B cell (primary cell): Measurements from ENCODE around the gene EFNA3. TPM values are rescaled to one million over a fixed set of nuclear protein-coding genes. Genes with fewer than 3 reads are reported as not detected.

Source experiments
- ATAC-seq: fragments of 200-7000 bp; cut with Tn5 transposase; one replicate; pipeline ENCODE4 v1.10.0; 2021; ENCODE audit warnings: low read depth, mild to moderate bottlenecking, moderate number of reproducible peaks, moderate library complexity
- CTCF ChIA-PET: fragments of 350-600 bp; sonication (Branson Sonifier 250); formaldehyde crosslinking; loops from one replicate; lab custom pipeline; 2021; ENCODE audit warnings: antibody characterized with exemption, inconsistent platforms; lab: Charles Lee
- POLR2A ChIA-PET: fragments of 350-600 bp; sonication (Branson Sonifier 250); formaldehyde crosslinking; loops from one replicate; lab custom pipeline; 2021; ENCODE audit warnings: antibody characterized with exemption; lab: Charles Lee
- DNase-seq: peaks from one replicate; pipeline ENCODE4 v3.0.0; 2013
- H2AFZ ChIP-seq: 2 replicates; pipeline ENCODE4 v1.6.1; 2012; ENCODE audit warnings: mild to moderate bottlenecking, low read depth, low read length; ENCODE audit not compliant: insufficient read depth, poor library complexity, severe bottlenecking
- H3K27ac ChIP-seq, 2 donors: 1 replicate in 1 of 2; 2 replicates in 1 of 2; pipeline ENCODE4 v1.5.1; 2012 to 2013; ENCODE audit warnings: low read length in 2 of 2, mild to moderate bottlenecking in 2 of 2, moderate library complexity in 1 of 2
- H3K27me3 ChIP-seq, 4 experiments: fragments of 200-600 bp in 1 of 4; sonication (generic) in 1 of 4; replicated peaks in 1 of 4; 1 replicate in 2 of 4; 2 replicates in 2 of 4; pipeline versions ENCODE4 v1.6.1 to v1.7.0; 2013 to 2016; ENCODE audit warnings: low read length in 3 of 4, mild to moderate bottlenecking in 2 of 4, mixed read lengths in 1 of 4, moderate library complexity in 1 of 4; ENCODE audit not compliant: insufficient read depth in 4 of 4, control insufficient read depth in 3 of 4; ENCODE audit errors: control extremely low read depth in 1 of 4
- H3K36me3 ChIP-seq, 2 experiments: replicated peaks in 1 of 2; 1 replicate in 1 of 2; 2 replicates in 1 of 2; pipeline versions ENCODE4 v1.6.1 to v1.7.1; 2013; ENCODE audit warnings: low read length in 1 of 2; ENCODE audit not compliant: insufficient read depth in 2 of 2, control insufficient read depth in 1 of 2; ENCODE audit errors: control extremely low read depth in 1 of 2, extremely low read depth in 1 of 2
- H3K4me1 ChIP-seq, 2 donors: fragments of 200-600 bp in 1 of 2; sonication (generic) in 1 of 2; 1 replicate in 1 of 2; 2 replicates in 1 of 2; pipeline versions ENCODE4 v1.5.1 to v1.6.1; 2013 to 2017; ENCODE audit warnings: low read length in 2 of 2; ENCODE audit not compliant: control insufficient read depth in 2 of 2, insufficient read depth in 2 of 2
- H3K4me2 ChIP-seq: replicated peaks from 2 replicates; pipeline ENCODE3; 2012; ENCODE audit warnings: mild to moderate bottlenecking, low read depth, low read length; ENCODE audit not compliant: poor library complexity, severe bottlenecking
- H3K4me3 ChIP-seq, 5 experiments: fragments of 200-600 bp in 1 of 5; sonication (generic) in 1 of 5; 1 replicate in 3 of 5; 2 replicates in 2 of 5; pipeline versions ENCODE4 v1.5.1 to v1.7.0; 2011 to 2016; ENCODE audit warnings: low read length in 4 of 5, mild to moderate bottlenecking in 4 of 5, low read depth in 2 of 5, control low read depth in 1 of 5, moderate library complexity in 1 of 5; ENCODE audit not compliant: insufficient read depth in 1 of 5; ENCODE audit errors: control extremely low read depth in 1 of 5, extremely low read depth in 1 of 5
- H3K79me2 ChIP-seq: fragments of 200-600 bp; sonication (generic); one replicate; pipeline ENCODE4 v1.6.0; 2016; ENCODE audit warnings: low read length; ENCODE audit not compliant: control insufficient read depth, insufficient read depth
- H3K9ac ChIP-seq: fragments of 200-600 bp; sonication (generic); 2 replicates; pipeline ENCODE4 v1.6.1; 2017; ENCODE audit warnings: mild to moderate bottlenecking, low read length, moderate library complexity
- H3K9me3 ChIP-seq, 3 donors: one replicate each; pipeline versions ENCODE4 v1.6.1 to v1.7.1; 2013; ENCODE audit warnings: low read length in 2 of 3; ENCODE audit not compliant: control insufficient read depth in 2 of 3, insufficient read depth in 1 of 3; ENCODE audit errors: control extremely low read depth in 1 of 3
- H4K20me1 ChIP-seq: 2 replicates; pipeline ENCODE4 v1.6.0; 2012; ENCODE audit warnings: mild to moderate bottlenecking, low read length; ENCODE audit not compliant: insufficient read depth, control insufficient read depth, poor library complexity, severe bottlenecking
- H3K27ac Mint-ChIP-seq: one replicate; pipeline ENCODE4 v1.8.0; 2021; ENCODE audit warnings: mixed read lengths
- H3K27me3 Mint-ChIP-seq: one replicate; pipeline ENCODE4 v1.8.0; 2021; ENCODE audit warnings: mixed read lengths
- H3K4me1 Mint-ChIP-seq: one replicate; pipeline ENCODE4 v1.8.0; 2021; ENCODE audit warnings: mixed read lengths
- H3K4me3 Mint-ChIP-seq: one replicate; pipeline ENCODE4 v1.8.0; 2021; ENCODE audit warnings: mixed read lengths
- H3K9me3 Mint-ChIP-seq: one replicate; pipeline ENCODE4 v1.8.0; 2022; ENCODE audit warnings: mixed read lengths; ENCODE audit not compliant: insufficient read depth
- EZH2 ChIP-seq: IDR thresholded peaks from 2 replicates; pipeline ENCODE4 v1.6.1; 2012; ENCODE audit warnings: borderline replicate concordance, low read depth, mild to moderate bottlenecking, moderate library complexity, low read length; ENCODE audit not compliant: insufficient read depth, poor library complexity, severe bottlenecking
- WGBS: methylation state at CpG from one replicate; pipeline ENCODE4 v1.1.5; 2013; ENCODE audit warnings: missing lambda C conversion rate; ENCODE audit not compliant: insufficient coverage; 5-methylcytosine and 5-hydroxymethylcytosine counted together
- intact Hi-C: fragments of 100-400 bp; cut with micrococcal nuclease; formaldehyde crosslinking; loops from one replicate; pipeline ENCODE4 v1.10.0; 2022
- polyA plus RNA-seq: library from polyadenylated mRNA; depleted of rRNA; stranded (reverse); fragments of >200 nt; gene quantifications from 2 replicates; pipeline ENCODE4 v1.2.3, GENCODE V29; 2012
- total RNA-seq, 2 donors: library from RNA; stranded (reverse); fragments of 120-200 nt in 1 of 2; gene quantifications; 1 replicate in 1 of 2; 2 replicates in 1 of 2; pipeline versions ENCODE4 v1.2.3 to v1.2.4, GENCODE V29; 2013 to 2022
- TF ChIP-seq, protein P1 (sequence below): fragments of 200-600 bp; IDR thresholded peaks from one replicate; pipeline ENCODE4 v1.8.0; 2022; ENCODE audit warnings: antibody characterized with exemption, mild to moderate bottlenecking

EFNA3 gene
- total and polyA plus RNA-seq, 2 donors (not counting 1 experiment from before 2014, with no cell fraction given) = 1.6 to 3.2 TPM

DNA sequence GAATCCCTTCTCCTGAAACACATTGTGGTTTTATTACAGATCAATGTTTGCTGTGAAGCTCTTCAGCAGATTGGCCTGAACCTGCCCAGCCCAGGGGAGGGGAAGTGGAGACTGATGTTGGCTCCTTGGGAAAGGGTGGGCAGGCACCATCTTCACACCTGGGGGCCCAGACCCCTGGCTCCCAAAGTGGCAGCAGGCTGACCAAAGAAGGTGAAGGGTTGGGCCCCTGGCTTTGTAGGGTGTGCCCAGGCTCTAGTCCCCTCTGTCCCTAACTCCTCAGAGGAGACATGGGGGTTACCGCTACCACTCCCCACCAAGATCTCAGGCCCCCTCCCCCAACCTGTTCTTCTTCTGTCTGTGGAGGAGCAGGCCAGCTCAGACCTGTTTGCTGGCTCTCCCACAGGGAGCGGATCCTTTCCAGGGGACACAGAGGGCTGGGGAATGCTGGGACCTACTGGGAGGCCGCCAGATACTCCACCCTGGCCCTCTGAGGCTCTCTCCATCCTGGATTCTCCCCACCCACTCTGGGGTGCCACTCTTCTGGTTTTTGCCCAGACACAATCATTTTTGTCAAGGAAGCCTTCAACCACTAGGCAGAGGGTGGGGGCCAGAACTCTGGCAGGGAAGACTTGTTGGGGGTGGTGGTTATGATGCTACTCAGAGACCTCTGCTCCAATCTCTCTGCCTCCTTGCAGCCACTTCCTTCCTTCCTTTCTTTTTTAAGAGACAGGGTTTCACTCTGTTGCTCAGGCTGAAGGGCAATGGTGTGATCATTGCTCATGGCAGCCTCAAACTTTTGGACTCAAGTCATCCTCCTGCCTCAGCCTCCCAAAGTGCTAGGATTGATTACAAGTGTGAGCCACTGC, 5.0 kb upstream of the EFNA3 start:
- 86% methylated on average over 3 of the region's 3 CpGs for whole genome bisulfite sequencing
- no peak overlapping the region for H3K4me3 Mint-ChIP-seq
- no peaks in the 10 kb centered on the region for H3K27me3 Mint-ChIP-seq
- Histone ChIP-seq H3K4me3 (no peak overlapping the region), H3K4me1 (peaks cover 25 to 39% of the 10 kb centered on the region in 2 donors), H3K27ac (no peak overlapping the region), H3K9ac (no peak overlapping the region), H4K20me1 (peaks cover 14% of the 10 kb centered on the region), H3K36me3 (peaks cover 0 to 8% of the 10 kb centered on the region in 2 experiments), H3K79me2 (no peaks in the 10 kb centered on the region), H3K4me2 (peak overlapping the region; percentile 40), H2AFZ (no peak overlapping the region), H3K9me3 (no peaks in the 10 kb centered on the region), H3K27me3 (no peaks in the 10 kb centered on the region)
- ChIA-PET POLR2A (no interaction called here), CTCF (interaction anchor here (1.1 to 4.0 kb wide), 4 partner anchors 9 to 29 kb away, joined by 3 to 32 read pairs (median 11); no protein-coding TSS in a partner anchor)
- TF ChIP-seq EZH2 = no peak
- TF ChIP-seq, protein P1, sequence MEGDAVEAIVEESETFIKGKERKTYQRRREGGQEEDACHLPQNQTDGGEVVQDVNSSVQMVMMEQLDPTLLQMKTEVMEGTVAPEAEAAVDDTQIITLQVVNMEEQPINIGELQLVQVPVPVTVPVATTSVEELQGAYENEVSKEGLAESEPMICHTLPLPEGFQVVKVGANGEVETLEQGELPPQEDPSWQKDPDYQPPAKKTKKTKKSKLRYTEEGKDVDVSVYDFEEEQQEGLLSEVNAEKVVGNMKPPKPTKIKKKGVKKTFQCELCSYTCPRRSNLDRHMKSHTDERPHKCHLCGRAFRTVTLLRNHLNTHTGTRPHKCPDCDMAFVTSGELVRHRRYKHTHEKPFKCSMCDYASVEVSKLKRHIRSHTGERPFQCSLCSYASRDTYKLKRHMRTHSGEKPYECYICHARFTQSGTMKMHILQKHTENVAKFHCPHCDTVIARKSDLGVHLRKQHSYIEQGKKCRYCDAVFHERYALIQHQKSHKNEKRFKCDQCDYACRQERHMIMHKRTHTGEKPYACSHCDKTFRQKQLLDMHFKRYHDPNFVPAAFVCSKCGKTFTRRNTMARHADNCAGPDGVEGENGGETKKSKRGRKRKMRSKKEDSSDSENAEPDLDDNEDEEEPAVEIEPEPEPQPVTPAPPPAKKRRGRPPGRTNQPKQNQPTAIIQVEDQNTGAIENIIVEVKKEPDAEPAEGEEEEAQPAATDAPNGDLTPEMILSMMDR = no peak
- intact Hi-C loops = no loop called here
- no peak for DNase-seq
- ATAC-seq = no peak
- H3K9me3 Mint-ChIP-seq = no peaks in the 10 kb centered on the region
- no peak overlapping the region for H3K27ac Mint-ChIP-seq
- H3K4me1 Mint-ChIP-seq = peaks cover 45% of the 10 kb centered on the region

DNA sequence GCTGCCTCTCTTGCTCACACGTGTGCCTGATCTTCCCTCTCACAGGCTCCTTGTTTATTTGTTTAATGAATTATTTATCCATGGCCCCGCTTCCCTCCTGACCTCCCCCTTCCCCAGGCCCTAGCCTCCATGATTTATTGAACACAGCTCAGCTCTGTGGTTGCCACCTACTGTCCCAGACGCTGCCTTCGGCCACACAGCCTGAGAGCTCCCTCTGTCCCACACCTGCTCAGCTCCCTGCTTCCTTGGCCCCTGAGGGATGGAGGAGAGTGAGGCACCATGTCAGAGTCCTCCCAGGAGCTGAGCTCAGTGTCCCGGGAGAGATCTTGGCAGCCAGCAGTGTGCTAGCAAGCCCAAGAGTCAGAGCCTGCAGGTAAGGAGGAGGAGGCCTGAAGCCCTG, 3.1 kb upstream of the EFNA3 start:
- H3K9me3 Mint-ChIP-seq = no peaks in the 10 kb centered on the region
- POLR2A ChIA-PET = interaction anchor here (1.8 kb wide), 1 partner anchor 9 kb away, joined by 4 read pairs; no protein-coding TSS in a partner anchor
- H3K27ac Mint-ChIP-seq = no peak overlapping the region
- 100% methylated on average over 1 of the region's 5 CpGs for WGBS
- no peak for TF ChIP-seq EZH2
- TF ChIP-seq, protein P1 = no peak
- Histone ChIP-seq H3K9me3 (peaks cover 0 to 7% (median 0%) of the 10 kb centered on the region in 3 donors), H4K20me1 (peaks cover 15% of the 10 kb centered on the region), H3K27ac (no peak overlapping the region), H2AFZ (no peak overlapping the region), H3K27me3 (peaks cover 0 to 17% (median 10%) of the 10 kb centered on the region in 4 experiments), H3K4me2 (no peak overlapping the region), H3K4me3 (no peak overlapping the region), H3K79me2 (no peaks in the 10 kb centered on the region), H3K9ac (no peak overlapping the region), H3K36me3 (no peaks in the 10 kb centered on the region), H3K4me1 (peaks cover 37 to 47% of the 10 kb centered on the region in 2 donors)
- no peak overlapping the region for H3K4me3 Mint-ChIP-seq
- H3K27me3 Mint-ChIP-seq = peaks cover 9% of the 10 kb centered on the region
- intact Hi-C loops = loop anchor here (5.0 kb wide), 1 partner anchor 1362 kb away; no protein-coding TSS in a partner anchor
- CTCF ChIA-PET = interaction anchor here (0.6 to 4.0 kb wide), 8 partner anchors 10 to 515 kb away, joined by 3 to 32 read pairs (median 5); partner anchors contain the start of genes EFNA4 and KRTCAP2
- H3K4me1 Mint-ChIP-seq = peaks cover 56% of the 10 kb centered on the region
- ATAC-seq (no peak), DNase-seq (no peak)
